Measurements from ENCODE around the gene CACNG7. TPM values are rescaled to one million over a fixed set of nuclear protein-coding genes. Genes with fewer than 3 reads are reported as not detected.
A peak's percentile ranks its signal among the peaks of the same experiment; 100 is the strongest.

The CACNG7 gene
- total RNA-seq, 4 donors from 2014 or later, result not detected

- no peak overlapping the region for H3K4me3 ChIP-seq (ENCODE audit: low read depth, poor library complexity, severe bottlenecking)
- TF ChIP-seq POLR2A (IDR thresholded peaks at IDR 0.05) (no peak), CTCF (IDR thresholded peaks at IDR 0.05) (no peak)
- DNase-seq (ENCODE audit: low spot score in 2 of 2), result no peak
- intact Hi-C loops (cut with DNase I; ENCODE audit: low total_unique reads), result no loop called here
- 63 to 71% methylated on average over 10 of the region's 10 CpGs for WGBS, 2 donors
Measured at GRCh38 chr19:53971673-53972072, 62.6 kb downstream of the CACNG7 start.

GRCh38 chr19:53977429-53977990 lies 68.4 kb downstream of the CACNG7 start:
- WGBS, 2 donors, result 1 to 7% methylated on average over 9 of the region's 9 CpGs
- no peak overlapping the region for H3K4me3 ChIP-seq (ENCODE audit: low read depth, poor library complexity, severe bottlenecking)
- peak; percentile 82 to 90 for DNase-seq (ENCODE audit: low spot score in 2 of 2)
- intact Hi-C loops (cut with DNase I; ENCODE audit: low total_unique reads), result no loop called here
- TF ChIP-seq POLR2A (IDR thresholded peaks at IDR 0.05) (no peak), CTCF (IDR thresholded peaks at IDR 0.05) (no peak)

GRCh38 chr19:53977991-53978731 lies 69.1 kb downstream of the CACNG7 start:
- intact Hi-C loops (cut with DNase I; ENCODE audit: low total_unique reads), result no loop called here
- peak; percentile 31 to 87 for DNase-seq (ENCODE audit: low spot score in 2 of 2)
- 5 to 6% methylated on average over 20 to 50 of the region's 54 CpGs for WGBS, 2 donors
- TF ChIP-seq CTCF (IDR thresholded peaks at IDR 0.05), result no peak
- no peak for TF ChIP-seq POLR2A (IDR thresholded peaks at IDR 0.05)
- no peak overlapping the region for H3K4me3 ChIP-seq (ENCODE audit: low read depth, poor library complexity, severe bottlenecking)

- H3K4me3 ChIP-seq (ENCODE audit: low read depth, poor library complexity, severe bottlenecking), result no peak overlapping the region
- 4 to 5% methylated on average over 19 of the region's 19 CpGs for WGBS, 2 donors
- DNase-seq (ENCODE audit: low spot score in 2 of 2), result no peak
- intact Hi-C loops (cut with DNase I; ENCODE audit: low total_unique reads), result no loop called here
- TF ChIP-seq POLR2A (IDR thresholded peaks at IDR 0.05) (no peak), CTCF (IDR thresholded peaks at IDR 0.05) (no peak)
Measured at GRCh38 chr19:53978975-53979801, 70.1 kb downstream of the CACNG7 start.

GRCh38 chr19:53980539-53981375 lies 71.7 kb downstream of the CACNG7 start:
- no peak for TF ChIP-seq POLR2A (IDR thresholded peaks at IDR 0.05)
- TF ChIP-seq CTCF (IDR thresholded peaks at IDR 0.05), result no peak
- WGBS, 2 donors, result 21 to 24% methylated on average over 20 of the region's 20 CpGs
- no peak for DNase-seq (ENCODE audit: low spot score in 2 of 2)
- no peak overlapping the region for H3K4me3 ChIP-seq (ENCODE audit: low read depth, poor library complexity, severe bottlenecking)
- intact Hi-C loops (cut with DNase I; ENCODE audit: low total_unique reads), result no loop called here

Measured in lower leg skin (tissue), 4 donors.